Fibroblast of upper back skin (primary cell): Measurements from ENCODE around the gene UBE2O.

ENCODE experiments used
- DNase-seq: peaks from one replicate; pipeline ENCODE4 v3.0.0-alpha.2; 2013

The UBE2O gene

DNA sequence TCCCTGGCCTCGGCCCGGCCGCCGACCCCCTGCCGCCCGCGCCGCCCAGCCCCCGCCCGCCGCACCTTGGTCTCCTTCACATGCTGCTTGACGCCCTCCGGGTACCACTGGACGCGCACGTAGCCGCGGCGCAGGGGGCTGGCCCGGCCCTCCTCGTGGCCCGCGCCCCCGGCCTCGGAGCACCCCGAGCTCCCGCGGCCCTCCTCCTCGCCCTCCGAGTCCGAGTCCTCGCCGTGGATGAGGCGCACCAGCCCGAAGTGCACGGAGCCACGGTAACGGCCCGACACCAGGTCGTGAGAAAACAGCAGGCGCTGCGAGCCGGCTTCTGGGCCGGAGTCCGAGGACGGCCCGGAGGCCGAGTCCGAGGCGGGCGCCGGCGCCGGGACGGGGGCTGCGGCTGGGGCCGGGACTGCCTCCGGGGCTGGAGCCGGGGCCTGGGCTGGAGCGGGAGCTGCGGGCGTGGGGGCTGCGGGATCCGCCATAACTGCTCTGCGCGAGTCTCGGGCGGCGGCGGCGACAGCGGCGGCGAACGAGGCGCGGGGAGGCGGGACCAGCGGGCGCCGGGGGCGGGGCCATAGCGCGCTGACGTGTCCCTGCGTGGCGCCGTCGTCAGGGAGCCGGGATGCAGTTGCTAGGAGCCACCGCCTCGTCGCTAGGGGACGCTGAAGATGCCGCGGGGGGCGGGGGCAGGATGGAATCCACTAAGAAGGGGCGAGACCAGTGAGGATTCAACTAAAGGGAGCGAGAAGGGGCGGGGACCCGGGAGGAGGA lies at the start of gene UBE2O:
Gene UBE2O (minus strand): TSS at position 493 of the 771 bp plus-strand sequence. CDS start 11 bp downstream, at position 482.
- peak; percentile 82 for DNase-seq

DNA sequence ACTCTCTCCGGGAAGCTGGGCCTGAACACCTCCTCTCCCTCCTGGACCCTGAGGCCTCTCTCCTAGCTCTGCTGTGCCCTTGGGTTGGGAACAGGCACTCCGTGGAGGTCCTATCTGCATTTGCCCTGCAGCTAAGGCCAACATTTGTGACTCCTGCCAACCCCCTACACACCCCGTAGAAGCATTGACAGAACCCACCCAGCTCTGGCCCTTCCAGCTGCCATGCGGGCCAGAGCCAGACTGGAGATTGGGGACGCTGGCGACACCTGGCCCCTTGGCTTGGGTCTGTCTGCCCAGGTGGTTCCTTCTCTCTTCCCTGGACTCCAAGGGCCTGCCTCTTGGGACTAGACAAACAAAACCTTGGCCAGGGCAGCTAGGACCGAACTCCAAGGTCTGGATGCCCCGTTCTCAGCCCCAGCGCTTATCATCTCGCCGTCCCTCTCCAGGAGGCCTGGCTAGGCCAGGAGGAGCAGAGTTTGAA lies 48.9 kb upstream of the UBE2O start:
- DNase-seq: no peak

DNA sequence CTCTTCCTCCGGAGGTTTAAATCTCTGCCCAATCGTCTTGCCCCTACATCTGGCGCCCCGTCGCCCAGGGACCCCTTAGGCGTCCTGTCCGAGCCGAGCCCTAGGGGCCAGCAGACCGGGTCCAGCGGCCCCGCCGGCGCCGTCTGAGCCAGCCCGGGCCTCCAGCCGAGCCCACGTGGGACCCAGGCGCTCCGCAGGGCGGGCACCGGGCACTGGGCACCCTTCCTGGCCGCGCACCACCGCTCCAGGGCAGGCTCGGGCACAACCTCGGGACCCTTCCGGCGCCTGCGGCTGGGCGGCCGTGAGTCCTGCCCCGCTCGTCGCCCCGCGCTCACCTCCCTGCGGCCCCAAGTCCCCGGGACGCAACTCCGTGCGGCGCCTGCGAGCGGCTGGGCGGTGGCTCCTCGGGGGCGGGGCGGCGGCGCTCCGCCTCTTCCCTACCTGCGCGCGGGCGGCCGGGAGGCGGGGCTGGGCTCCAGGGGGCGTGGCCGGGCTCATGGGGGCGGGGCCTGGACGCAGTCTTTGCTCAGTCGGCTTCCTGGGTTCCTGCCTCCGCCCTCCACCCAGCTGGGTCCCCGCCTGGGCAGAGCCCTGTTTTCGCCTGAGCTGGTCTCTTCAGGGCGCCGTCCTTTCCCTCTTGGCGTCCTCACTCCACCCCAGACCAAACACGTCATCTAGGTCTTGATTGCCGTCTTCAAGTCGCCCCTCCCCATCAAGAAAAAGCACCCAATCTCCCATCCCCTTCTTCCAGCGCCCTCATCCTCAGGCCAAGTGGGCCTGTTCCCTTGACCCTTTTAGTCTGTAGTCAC lies 48.3 kb upstream of the UBE2O start, which contains the start of gene RHBDF2:
Gene RHBDF2 (minus strand): TSS at position 406 of the 809 bp plus-strand sequence. CDS start 19,899 bp downstream, outside the sequence.
- DNase-seq: peak; percentile 61

DNA sequence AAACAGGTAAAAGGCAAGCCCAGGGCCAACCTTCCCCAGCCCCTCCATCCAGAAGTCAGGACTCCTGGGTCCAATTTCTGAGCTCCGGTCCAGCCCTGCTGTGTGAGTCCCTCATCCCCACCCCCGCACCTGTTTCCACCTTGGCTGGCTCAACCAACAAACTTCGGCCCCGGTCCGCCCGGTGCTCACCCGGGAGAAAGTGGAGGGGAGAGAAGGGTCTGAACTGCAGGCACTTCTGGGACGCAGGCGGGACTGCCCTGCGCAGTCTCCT lies 47.7 kb upstream of the UBE2O start:
- no peak for DNase-seq

DNA sequence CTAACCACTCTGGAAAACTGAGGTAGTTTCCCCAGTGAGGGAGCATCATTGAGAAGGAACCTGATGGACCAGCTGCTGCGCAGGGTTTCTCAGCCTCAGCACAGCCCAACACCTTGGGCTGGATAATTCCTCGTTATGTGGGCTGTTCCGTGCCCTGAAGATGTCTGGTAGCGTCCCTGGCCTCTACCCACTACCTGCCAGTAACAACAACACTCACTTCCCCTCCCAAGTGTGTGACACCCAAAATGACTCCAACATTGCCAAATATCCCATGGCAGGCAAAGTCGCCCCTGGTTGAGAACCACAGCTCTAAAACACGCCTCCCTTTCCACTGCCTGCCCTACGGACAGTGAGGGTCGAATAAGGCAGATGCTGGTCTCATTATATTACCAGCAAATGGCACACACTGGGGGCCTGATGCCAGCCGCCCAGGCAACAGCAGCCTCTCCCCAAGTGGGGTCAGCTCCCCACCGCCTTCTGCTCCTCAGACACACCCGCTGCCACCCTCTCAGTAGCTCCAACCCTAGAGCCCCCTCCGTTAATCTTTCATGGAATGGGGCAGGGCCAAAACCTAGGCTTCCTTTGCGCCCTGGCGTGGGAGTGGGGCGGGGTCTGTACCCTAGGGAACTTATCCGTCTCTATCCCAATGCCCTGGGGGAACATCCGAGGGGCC lies 47.3 kb upstream of the UBE2O start:
- no peak for DNase-seq

DNA sequence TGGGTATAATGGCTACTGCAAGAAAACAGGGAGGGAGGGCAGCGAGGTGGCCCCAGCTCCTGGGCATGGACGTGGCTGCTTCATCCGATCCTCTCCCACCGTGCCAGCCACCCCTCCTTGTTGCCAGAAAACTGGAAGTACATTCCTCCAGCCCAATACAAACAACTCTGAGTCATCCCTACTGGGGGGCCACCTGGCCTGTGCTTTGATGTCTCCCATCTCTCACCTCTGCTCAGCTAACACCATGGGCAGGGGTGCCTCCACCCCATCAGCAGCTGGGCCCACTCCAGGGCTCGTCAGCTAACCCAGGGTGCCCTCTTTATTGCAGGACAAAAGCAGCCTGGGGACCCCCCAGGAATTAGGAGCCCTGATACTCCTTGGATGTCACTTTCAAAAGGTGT lies 46.3 kb upstream of the UBE2O start:
- DNase-seq: no peak

DNA sequence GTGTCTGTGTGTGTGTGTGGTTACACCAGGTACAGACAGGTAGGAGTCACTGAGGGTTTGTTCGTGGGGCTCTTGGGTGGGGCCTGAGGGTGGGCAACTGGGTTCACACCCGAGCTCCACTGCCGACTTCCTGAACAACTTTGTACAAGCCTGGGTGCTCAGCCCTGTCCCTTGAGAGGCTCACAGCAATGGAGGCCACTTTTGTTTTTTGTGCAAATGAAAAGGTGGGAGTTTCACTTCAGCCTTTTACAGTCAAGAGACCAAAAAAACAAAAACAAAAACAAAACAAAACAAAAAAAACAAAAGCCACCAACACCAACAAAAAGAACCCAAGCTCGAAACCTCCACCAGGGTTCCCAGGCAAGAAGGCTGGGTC lies 45.9 kb upstream of the UBE2O start:
- no peak for DNase-seq

DNA sequence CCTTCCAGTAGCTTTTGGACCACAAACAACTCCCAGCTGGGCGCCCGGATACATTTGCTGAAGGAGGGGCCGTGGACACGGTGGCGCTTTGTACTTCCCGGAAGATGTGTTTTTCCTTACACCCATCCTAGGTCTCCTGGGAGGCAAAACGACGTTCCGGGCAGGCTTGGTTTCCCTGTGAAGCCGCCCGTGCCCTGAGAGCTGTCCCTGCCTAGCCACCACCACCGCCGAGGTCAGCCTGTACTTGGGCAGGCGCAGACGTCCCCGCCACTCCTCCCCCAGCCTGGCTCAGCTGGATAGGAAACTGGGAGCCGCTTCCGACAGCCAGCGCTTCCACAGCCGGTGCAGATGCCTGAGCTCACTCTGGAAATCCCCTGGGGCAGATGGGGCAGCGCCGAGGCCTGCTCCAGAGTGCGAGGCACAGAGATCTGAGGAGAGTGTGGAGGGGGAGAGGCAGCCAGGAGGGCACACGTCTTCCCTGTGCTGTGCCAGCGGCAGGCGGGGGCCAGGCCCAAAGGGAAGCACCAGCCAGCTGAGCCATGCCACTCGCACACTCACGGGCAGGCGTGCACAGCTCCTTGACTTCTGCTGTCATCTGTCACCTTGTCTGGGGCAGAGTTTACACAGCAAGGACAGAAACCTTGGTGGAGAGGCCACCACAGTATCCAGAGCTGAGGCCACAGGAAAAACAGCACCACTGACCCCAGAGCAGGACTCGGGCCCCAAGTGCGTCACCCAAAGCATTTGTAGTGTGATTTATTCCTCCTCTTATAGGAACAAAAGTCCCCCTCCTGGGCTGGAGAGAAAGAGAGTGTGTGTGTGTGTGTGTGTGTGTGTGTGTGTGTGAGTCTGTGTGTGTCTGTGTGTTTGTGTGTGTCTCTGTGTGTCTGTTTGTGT lies 45.3 kb upstream of the UBE2O start:
- DNase-seq: peak; percentile 75

DNA sequence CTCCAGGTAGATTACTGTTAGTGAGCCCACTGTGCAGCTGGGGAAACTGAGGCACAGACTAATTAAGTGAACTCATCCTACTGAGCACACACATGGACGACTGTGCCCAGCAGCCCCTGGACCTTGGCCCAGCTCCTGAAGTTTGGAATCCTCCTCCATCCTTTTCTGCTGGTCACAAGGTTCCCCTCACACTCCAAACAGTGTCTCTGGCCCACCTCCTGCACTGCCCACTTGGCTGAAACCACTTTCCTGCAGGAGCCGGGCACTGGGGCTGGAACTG lies 44.7 kb upstream of the UBE2O start:
- no peak for DNase-seq

DNA sequence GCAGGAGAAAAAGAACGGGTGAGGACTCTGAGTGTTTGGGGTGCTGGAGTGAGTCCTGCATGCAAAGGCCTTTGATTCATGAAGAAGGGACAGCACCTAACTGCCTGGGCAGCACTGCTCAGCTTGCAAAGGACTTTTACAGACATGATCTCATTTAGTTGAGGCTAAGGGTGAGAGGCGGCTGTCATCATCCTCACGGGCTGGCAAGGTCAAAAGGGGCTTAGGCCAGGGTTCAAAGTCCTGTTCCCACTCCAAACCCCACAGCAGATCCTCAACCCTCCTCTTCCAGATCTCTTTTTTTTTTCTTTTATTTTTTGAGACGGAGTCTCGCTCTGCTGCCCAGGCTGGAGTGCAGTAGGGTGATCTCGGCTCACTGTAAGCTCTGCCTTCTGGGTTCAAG lies 43.5 kb upstream of the UBE2O start:
- DNase-seq: no peak

DNA sequence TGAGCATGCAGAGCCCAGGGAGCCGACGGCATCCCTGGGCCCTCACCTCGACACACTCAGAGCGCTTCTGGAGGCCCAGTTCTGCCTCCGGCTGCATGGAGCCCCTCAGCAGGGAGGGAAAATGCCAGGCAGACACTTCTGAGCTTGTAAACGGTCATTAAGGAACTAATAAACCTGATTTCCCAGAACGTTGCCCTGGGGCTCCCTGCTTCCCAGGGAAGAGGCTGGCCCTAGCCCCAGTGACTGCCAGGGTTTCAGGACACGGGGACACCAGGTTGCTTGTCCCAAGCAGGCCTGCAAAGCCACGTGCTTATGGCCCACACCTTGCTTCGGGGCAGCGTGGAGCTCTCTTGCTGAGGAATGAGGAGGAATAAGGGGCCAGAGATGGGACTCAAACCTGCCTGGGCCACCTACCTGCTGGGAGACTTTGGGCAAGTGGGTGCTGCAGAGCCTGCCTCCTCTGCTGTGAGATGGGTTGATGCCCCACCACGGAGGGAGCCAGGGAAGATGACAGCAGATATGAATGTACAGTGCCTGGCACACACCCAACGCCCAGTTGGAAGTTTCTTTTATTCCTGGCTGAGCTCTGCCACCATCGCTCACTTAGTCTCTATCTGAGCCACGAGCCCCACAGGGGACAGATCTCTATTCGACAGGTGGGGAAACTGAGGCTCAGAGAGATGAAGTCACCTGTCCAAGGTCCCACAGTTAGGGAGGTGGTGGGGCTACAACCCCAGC lies 42.9 kb upstream of the UBE2O start:
- DNase-seq: no peak

DNA sequence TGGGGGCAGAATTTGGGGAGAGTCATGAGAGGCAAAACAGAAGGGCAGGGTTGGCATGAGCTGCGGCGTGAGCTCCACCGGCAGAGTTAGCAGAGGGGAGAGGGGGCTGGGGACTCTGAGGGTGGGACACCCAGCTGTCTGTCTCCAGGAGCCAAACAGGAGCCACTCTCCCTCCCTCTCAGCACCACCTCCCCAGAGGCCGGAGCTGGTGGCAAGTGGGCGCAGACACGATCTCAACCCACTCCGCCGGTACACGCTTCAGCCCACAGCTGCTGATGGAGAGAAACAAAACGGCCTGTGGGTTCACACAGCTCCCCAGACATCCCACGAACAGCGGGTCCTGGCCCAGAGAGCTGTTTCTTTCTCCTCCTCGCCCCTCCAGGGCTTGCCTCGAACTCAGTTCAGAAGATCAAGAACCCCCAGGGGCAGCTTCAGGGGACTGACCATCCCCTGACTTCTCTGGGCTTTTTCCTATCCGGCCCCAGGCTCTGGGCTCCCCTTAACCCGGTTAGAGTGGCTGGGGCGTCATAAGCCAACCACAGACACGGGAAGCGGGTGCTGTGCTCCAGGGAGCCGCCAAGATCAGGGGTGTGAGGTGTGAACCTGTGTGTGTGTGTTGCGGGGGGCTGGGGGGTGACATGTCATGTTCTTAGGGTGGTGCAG lies 40.7 kb upstream of the UBE2O start:
- no peak for DNase-seq

DNA sequence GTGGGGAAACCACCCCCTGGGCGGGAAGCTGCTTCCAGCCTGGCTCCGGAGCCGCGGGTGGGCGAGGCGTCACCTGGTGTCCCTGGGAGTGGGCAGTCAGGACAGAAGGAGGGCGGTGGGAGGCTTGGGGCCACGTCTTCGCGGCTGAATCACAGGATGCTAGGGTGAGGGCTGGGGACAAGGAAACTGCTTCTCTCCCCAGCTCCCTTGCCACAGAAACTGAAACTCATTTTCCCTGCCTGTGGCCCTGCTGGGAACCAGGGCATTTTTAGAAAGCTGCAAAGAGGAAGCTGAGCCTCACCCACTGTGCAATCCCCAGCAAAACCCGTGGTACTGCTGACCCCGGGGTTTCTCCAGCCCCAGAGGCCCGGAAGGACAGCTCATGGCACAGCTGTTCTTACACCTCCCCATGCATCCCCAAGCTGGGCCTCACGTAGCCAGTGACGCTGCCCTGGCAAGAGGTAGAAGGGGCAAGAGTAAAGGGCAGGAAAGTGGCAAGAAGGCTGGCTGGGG lies 40.1 kb upstream of the UBE2O start:
- peak; percentile 48 for DNase-seq

DNA sequence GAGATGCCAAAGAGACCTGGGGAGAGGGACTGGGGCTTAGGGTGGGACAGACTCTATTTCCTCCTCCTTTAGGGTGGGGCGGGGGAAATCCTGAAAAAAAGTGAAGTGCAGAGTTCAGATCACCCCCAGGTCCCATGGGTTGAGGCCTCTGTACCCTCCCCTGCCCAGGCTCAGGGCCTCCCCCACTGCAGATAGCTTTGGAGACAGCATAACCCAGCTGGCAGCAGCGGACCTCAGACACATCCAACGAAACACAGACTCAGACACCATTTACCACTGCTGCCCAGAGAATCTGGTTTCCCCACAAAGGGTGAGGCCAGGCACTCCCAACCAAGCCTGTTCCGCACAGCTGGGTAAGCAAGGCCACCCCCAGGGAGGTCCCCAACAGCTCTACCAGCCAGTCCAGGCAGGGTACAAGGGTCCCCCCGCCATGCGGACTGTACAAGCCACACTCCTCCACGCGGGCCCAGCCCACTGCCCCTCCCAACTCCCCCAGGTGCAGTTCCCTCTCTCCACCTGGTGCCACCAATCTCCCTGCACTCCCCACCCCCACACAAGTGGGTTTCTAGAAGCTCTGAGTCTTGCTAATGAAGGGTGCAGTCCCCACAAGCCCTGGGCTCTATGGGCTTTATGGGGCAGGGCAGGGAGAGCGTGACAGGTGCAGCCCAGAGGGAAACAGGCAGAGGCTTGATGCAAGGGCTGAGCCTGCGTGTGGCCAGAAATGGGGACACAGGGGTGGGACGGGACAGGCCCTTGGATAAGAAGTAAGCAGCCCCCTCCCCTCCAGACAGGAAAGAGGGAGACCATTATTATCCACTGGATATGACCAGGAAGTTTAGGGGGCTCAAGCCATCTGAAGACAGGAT lies 39.4 kb upstream of the UBE2O start:
- DNase-seq: no peak

DNA sequence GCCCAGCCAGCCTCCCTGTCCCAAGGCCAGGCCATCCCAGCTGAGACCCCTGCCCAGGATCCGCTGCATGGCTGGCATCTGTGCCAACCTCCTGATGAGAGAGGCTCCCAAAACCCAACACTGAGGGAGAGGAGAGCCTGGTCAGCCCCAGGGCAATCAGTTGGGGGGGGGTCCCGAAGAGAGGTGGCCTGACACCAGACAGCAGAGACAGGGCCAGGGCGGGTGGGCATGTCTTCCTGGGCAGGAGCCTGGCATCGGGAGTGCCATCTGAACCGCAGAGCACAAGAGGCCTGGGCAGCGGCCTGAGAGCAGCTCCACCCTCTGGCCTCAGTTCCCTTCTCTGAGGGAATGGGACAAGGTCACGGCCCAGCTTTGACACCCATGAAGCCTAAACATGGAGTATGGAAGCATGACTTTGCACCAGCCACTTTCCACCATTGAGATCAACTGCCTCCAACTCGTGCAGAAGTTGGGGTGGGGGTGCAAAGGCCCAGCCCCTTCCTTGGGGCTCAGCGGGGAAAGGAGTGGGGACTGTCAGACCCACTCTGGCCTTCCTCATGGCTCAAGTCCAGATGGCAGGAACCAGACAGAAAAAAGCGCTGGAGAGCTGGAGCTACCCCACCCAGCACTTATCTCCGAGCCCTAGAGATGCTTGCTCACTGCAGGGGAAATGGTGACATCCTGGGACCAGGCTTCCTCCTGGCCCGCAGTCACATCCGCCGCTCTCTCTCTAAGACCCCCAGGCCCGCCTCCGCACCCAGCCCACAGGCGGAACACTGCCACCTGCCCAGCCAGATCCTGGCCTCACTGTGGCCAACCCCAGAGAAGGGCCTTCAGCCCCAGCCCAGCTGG lies 38.5 kb upstream of the UBE2O start:
- no peak for DNase-seq

DNA sequence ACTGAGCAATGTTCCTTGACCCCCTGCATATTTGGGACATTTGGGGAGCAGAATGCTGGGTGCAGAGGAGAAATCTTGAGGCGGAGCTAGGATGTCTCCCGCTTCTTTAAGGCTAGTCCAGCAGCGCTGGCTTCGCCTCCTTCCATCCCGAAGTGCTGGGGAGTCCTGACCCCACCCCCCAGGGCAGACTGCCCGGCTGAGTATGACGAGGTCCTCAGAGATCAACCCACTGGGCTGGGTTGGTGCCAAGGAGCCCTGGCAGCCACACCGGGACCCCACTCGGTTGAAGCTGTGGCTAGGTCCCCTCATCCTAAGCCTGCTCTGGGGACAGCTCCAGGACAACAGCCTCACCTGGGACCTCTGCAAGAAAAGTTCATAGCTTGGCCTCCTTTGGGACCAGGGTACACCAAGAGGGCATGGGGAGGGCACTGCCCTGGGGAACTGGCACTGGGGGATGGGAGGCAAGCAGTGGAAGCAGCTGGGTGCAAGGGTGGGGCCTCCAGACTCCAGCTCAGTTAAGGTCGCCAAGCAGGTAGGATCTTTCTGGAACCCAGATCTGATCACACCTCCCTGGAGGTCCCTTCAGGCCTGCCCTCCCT lies 37.3 kb upstream of the UBE2O start:
- no peak for DNase-seq

DNA sequence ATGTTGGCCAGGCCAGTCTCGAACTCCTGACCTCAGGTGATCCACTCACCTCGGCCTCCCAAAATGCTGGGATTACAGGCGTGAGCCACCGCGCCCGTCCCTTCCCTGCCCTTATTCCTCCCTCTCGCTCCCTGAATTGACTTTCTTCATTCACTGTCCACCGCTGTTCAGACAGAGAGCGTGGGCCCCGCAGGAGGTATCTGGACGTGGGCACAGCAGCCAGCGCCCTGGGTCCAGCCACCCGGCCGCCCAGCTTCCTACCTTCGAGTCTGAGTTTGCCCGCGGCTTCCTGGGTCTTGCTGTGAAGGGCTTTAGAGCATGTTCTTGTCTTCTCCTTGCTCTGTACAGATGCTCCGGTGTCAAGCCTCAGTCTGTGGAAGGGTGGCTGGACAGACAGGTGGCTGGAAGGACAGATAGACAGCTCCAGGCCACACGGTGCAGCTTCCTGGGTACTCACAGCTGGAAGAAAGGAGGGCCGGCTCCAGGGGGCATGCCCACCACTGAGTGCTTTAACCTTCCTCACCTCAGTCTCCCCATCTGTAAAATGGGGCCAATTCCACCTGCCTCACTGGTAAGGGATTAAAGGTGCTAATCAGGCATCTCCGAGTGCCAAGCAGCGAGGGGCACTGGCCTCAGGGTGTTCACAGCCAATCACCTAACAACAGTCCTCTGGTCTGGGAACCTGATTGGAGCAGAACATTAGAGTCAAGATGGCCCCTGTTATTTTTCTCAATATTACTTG lies 34.7 kb upstream of the UBE2O start:
- DNase-seq: no peak

DNA sequence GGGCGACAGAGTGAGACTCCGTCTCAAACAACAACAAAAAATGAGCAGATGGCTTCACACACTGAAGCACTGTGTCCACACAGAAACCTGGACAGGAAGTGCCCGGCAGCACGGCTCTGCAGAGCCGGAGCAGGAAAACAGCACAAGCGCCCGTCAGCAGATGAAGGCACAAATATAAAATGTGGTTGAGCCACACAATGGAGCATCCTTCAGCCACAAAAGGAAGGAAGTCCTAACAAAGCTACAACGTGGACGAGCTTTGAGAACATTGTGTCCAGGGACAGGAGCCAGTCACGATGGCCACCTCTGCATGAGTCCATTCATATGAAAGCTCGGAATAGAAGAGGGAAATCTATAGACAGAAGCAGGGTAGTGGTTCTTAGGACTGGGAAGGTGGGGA lies 32.6 kb upstream of the UBE2O start:
- no peak for DNase-seq
